Renal pelvis (tissue), 12 donors: ENCODE measurements around the gene SPAG8. TPM values are rescaled to one million over a fixed set of nuclear protein-coding genes. Genes with fewer than 3 reads are reported as not detected.

ENCODE experiments used
- DNase-seq: peaks from one replicate; pipeline ENCODE4 v3.0.0-alpha.2; 2013
- long read RNA-seq, 16 experiments: transcript quantifications; one replicate each; lab custom pipeline, GENCODE V29; 2026
- polyA plus RNA-seq, 3 donors: library from polyadenylated mRNA; unstranded; fragments of 120-200 nt; gene quantifications; one replicate each; pipeline ENCODE4 v1.2.1, GENCODE V29; 2013; ENCODE audit not compliant: insufficient read length in 3 of 3

Gene SPAG8
- 1 to 10 TPM; 5.5 to 8.6 (median 6.0) TPM for polyA plus RNA-seq
- long read RNA-seq, donor 1, partial matches to known transcripts: 24 of 26 reads
- long read RNA-seq, donor 1, other reads (novel, unspliced or antisense): 0 of 26 reads
- long read RNA-seq, donor 2, partial matches to known transcripts: 20 of 21 reads
- long read RNA-seq, donor 2, other reads (novel, unspliced or antisense): 0 of 21 reads
- long read RNA-seq, donor 3, partial matches to known transcripts: 23 of 23 reads
- long read RNA-seq, donor 3, other reads (novel, unspliced or antisense): 0 of 23 reads
- long read RNA-seq, donor 4, partial matches to known transcripts: 27 of 27 reads
- long read RNA-seq, donor 4, other reads (novel, unspliced or antisense): 0 of 27 reads
- long read RNA-seq, donor 5: 0 reads
- long read RNA-seq, donor 6, partial matches to known transcripts: 0 of 1 reads
- long read RNA-seq, donor 6, other reads (novel, unspliced or antisense): 0 of 1 reads
- long read RNA-seq, donor 7, partial matches to known transcripts: 28 of 28 reads
- long read RNA-seq, donor 7, other reads (novel, unspliced or antisense): 0 of 28 reads
- long read RNA-seq, donor 8: 0 reads
- long read RNA-seq, donor 9, partial matches to known transcripts: 22 of 23 reads
- long read RNA-seq, donor 9, other reads (novel, unspliced or antisense): 0 of 23 reads
- long read RNA-seq, donor 10, partial matches to known transcripts: 0 of 1 reads
- long read RNA-seq, donor 10, other reads (novel, unspliced or antisense): 0 of 1 reads
- long read RNA-seq, donor 11: 0 reads
- long read RNA-seq, donor 12, partial matches to known transcripts: 0 of 1 reads
- long read RNA-seq, donor 12, other reads (novel, unspliced or antisense): 0 of 1 reads
- long read RNA-seq, donor 13: 0 reads
- long read RNA-seq, donor 14: 0 reads
- long read RNA-seq, donor 15, partial matches to known transcripts: 28 of 34 reads
- long read RNA-seq, donor 15, other reads (novel, unspliced or antisense): 5 of 34 reads
- long read RNA-seq, donor 16, partial matches to known transcripts: 12 of 16 reads
- long read RNA-seq, donor 16, other reads (novel, unspliced or antisense): 0 of 16 reads

- peak; percentile 95 for DNase-seq
Measured at GRCh38 chr9:35812025-35812602, at the start of gene SPAG8. SPAG8 (minus strand) TSS chr9:35812262; CDS start chr9:35812147, 115 bp downstream.

GRCh38 chr9:35861161-35861897, 49.3 kb upstream of the SPAG8 start:
- no peak for DNase-seq

- DNase-seq: no peak
Measured at GRCh38 chr9:35859990-35860339, 47.9 kb upstream of the SPAG8 start.

- DNase-seq: no peak
Measured at GRCh38 chr9:35859310-35859989, 47.4 kb upstream of the SPAG8 start.

- no peak for DNase-seq
Measured at GRCh38 chr9:35858458-35858857, 46.4 kb upstream of the SPAG8 start.

GRCh38 chr9:35856882-35857281, 44.8 kb upstream of the SPAG8 start:
- DNase-seq: no peak

- DNase-seq: no peak
Measured at GRCh38 chr9:35856206-35856605, 44.1 kb upstream of the SPAG8 start.

- DNase-seq: no peak
Measured at GRCh38 chr9:35854091-35854762, 42.2 kb upstream of the SPAG8 start.

- DNase-seq: no peak
Measured at GRCh38 chr9:35852876-35853865, 41.1 kb upstream of the SPAG8 start.

- DNase-seq: no peak
Measured at GRCh38 chr9:35852267-35852815, 40.3 kb upstream of the SPAG8 start.

GRCh38 chr9:35847792-35848572, 35.9 kb upstream of the SPAG8 start:
- no peak for DNase-seq

GRCh38 chr9:35845824-35846771, 34.0 kb upstream of the SPAG8 start:
- no peak for DNase-seq

- DNase-seq: peak; percentile 60
Measured at GRCh38 chr9:35844628-35845270, 32.7 kb upstream of the SPAG8 start.

GRCh38 chr9:35842795-35843194, 30.7 kb upstream of the SPAG8 start:
- no peak for DNase-seq

GRCh38 chr9:35842020-35842745, 30.1 kb upstream of the SPAG8 start:
- DNase-seq: no peak

GRCh38 chr9:35841645-35841900, 29.5 kb upstream of the SPAG8 start:
- DNase-seq: no peak
